ENCODE results near the gene ZCCHC24.
"Not testable (repeated sequence)": the region's sequence is repeated elsewhere in the genome, so short reads cannot be mapped to it uniquely, and the experiment has no call there.

The ZCCHC24 gene

GRCh38 chr10:79453392-79453791 lies 8.0 kb upstream of the ZCCHC24 start:
- no peak for DNase-seq (ENCODE audit: low read depth)
- no peak for TF ChIP-seq CTCF (conservative IDR thresholded peaks at IDR 0.05; ENCODE audit: low read depth, low read length)
- no peak overlapping the region for H3K4me3 ChIP-seq (ENCODE audit: low read depth, low read length)

- H3K4me3 ChIP-seq (ENCODE audit: low read depth, low read length) = no peak overlapping the region
- TF ChIP-seq CTCF (conservative IDR thresholded peaks at IDR 0.05; ENCODE audit: low read depth, low read length) = no peak
- DNase-seq (ENCODE audit: low read depth) = no peak
Observed at GRCh38 chr10:79452174-79452611, 6.8 kb upstream of the ZCCHC24 start.

- DNase-seq (ENCODE audit: low read depth) = no peak
- H3K4me3 ChIP-seq (ENCODE audit: low read depth, low read length) = no peak overlapping the region
- no peak for TF ChIP-seq CTCF (conservative IDR thresholded peaks at IDR 0.05; ENCODE audit: low read depth, low read length)
Observed at GRCh38 chr10:79451046-79451699, 5.7 kb upstream of the ZCCHC24 start.

GRCh38 chr10:79449181-79450146 lies 4.0 kb upstream of the ZCCHC24 start:
- TF ChIP-seq CTCF (conservative IDR thresholded peaks at IDR 0.05; ENCODE audit: low read depth, low read length) = no peak
- no peak overlapping the region for H3K4me3 ChIP-seq (ENCODE audit: low read depth, low read length)
- DNase-seq (ENCODE audit: low read depth) = no peak

GRCh38 chr10:79448732-79449049 lies 3.3 kb upstream of the ZCCHC24 start:
- no peak overlapping the region for H3K4me3 ChIP-seq (ENCODE audit: low read depth, low read length)
- no peak for DNase-seq (ENCODE audit: low read depth)
- TF ChIP-seq CTCF (conservative IDR thresholded peaks at IDR 0.05; ENCODE audit: low read depth, low read length) = no peak

- TF ChIP-seq CTCF (conservative IDR thresholded peaks at IDR 0.05; ENCODE audit: low read depth, low read length) = no peak
- DNase-seq (ENCODE audit: low read depth) = no peak
- H3K4me3 ChIP-seq (ENCODE audit: low read depth, low read length) = no peak overlapping the region
Observed at GRCh38 chr10:79447911-79448731, 2.7 kb upstream of the ZCCHC24 start.

- not testable (repeated sequence) for H3K4me3 ChIP-seq (ENCODE audit: low read depth, low read length); DNase-seq (ENCODE audit: low read depth)
Observed at GRCh38 chr10:79447249-79447648, 1.8 kb upstream of the ZCCHC24 start.

Data from choroid plexus epithelial cell (primary cell).